Nephron (organoid): ENCODE results near the gene CEACAM20.
A peak's percentile ranks its signal among the peaks of the same experiment; 100 is the strongest.
"Not testable (repeated sequence)": the region's sequence is repeated elsewhere in the genome, so short reads cannot be mapped to it uniquely, and the experiment has no call there.

ENCODE experiments used
- H3K27ac Mint-ChIP-seq, 3 experiments: 2 replicates each; pipeline ENCODE4 v1.8.0; 2020; ENCODE audit warnings: mixed read lengths in 3 of 3, mild to moderate bottlenecking in 2 of 3, moderate library complexity in 1 of 3
- H3K27me3 Mint-ChIP-seq: 2 replicates; pipeline ENCODE4 v1.8.0; 2021; ENCODE audit warnings: low read depth, mild to moderate bottlenecking, moderate library complexity, mixed read lengths
- H3K36me3 Mint-ChIP-seq: 2 replicates; pipeline ENCODE4 v1.8.0; 2020; ENCODE audit warnings: low read depth, mixed read lengths
- H3K4me1 Mint-ChIP-seq: 2 replicates; pipeline ENCODE4 v1.8.0; 2020; ENCODE audit warnings: mixed read lengths
- H3K4me3 Mint-ChIP-seq, 3 experiments: 2 replicates each; pipeline ENCODE4 v1.8.0; 2020; ENCODE audit warnings: mild to moderate bottlenecking in 3 of 3, mixed read lengths in 3 of 3, moderate library complexity in 2 of 3
- H3K9me3 Mint-ChIP-seq: 2 replicates; pipeline ENCODE4 v1.8.0; 2020; ENCODE audit warnings: mixed read lengths
- CTCF ChIP-seq, 3 experiments: fragments of 200-600 bp; sonication (generic); IDR thresholded peaks; one replicate each; pipeline ENCODE4 v1.5.0; 2021; ENCODE audit warnings: antibody characterized with exemption in 3 of 3; ENCODE audit not compliant: unreplicated experiment in 3 of 3

The CEACAM20 gene

GRCh38 chr19:44499559-44499958 lies 29.9 kb downstream of the CEACAM20 start:
- Mint-ChIP-seq H3K27me3 (peaks cover 11% of the 10 kb centered on the region), H3K36me3 (peaks cover 59% of the 10 kb centered on the region), H3K9me3 (peaks cover 54% of the 10 kb centered on the region), H3K27ac (peak overlapping the region; percentile 92 to 97 (median 97)), H3K4me3 (peak overlapping the region; percentile 96 to 97 (median 96)), H3K4me1 (peaks cover 10% of the 10 kb centered on the region)
- TF ChIP-seq CTCF (IDR thresholded peaks at IDR 0.05; ENCODE audit: unreplicated experiment in 3 of 3), result no peak

GRCh38 chr19:44498988-44499387 lies 30.5 kb downstream of the CEACAM20 start:
- Mint-ChIP-seq H3K4me3 (peak overlapping the region; percentile 96 to 97 (median 96)), H3K27ac (no peak overlapping the region), H3K4me1 (peaks cover 10% of the 10 kb centered on the region), H3K9me3 (peaks cover 60% of the 10 kb centered on the region), H3K36me3 (peaks cover 65% of the 10 kb centered on the region), H3K27me3 (peaks cover 8% of the 10 kb centered on the region)
- TF ChIP-seq CTCF (IDR thresholded peaks at IDR 0.05; ENCODE audit: unreplicated experiment in 3 of 3), result no peak

DNA sequence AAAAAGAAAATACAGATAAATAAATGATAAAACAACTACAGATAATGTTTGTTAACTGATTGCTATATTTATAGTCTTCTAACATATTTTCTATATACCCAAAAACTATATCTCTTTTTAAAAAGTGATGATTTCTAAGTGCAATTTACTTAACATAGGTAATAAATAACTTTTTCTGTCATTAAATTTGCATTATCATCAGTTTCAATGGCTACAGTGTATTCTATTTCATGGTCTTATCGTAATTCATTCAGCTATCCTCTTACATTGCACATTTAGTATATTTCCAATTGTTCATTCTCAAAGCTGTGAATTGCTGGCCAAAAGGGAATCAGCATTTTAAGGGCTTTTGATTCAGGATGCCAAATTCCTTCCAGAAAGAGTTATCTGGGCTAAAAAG lies 32.8 kb downstream of the CEACAM20 start:
- Mint-ChIP-seq H3K36me3 (peaks cover 87% of the 10 kb centered on the region), H3K4me3 (peak overlapping the region; percentile 52 to 75 (median 73)), H3K4me1 (peaks cover 10% of the 10 kb centered on the region), H3K27me3 (peaks cover 4% of the 10 kb centered on the region), H3K9me3 (peaks cover 80% of the 10 kb centered on the region), H3K27ac (no peak overlapping the region)
- no peak for TF ChIP-seq CTCF (IDR thresholded peaks at IDR 0.05; ENCODE audit: unreplicated experiment in 3 of 3)

- no peak for TF ChIP-seq CTCF (IDR thresholded peaks at IDR 0.05; ENCODE audit: unreplicated experiment in 3 of 3)
- Mint-ChIP-seq H3K4me1 (no peaks in the 10 kb centered on the region), H3K27ac (no peak overlapping the region), H3K9me3 (peaks cover 93% of the 10 kb centered on the region), H3K36me3 (peaks cover 100% of the 10 kb centered on the region), H3K27me3 (peaks cover 4% of the 10 kb centered on the region), H3K4me3 (no peak overlapping the region)
These were observed 52.7 kb downstream of the CEACAM20 start for GRCh38 chr19:44476559-44477408.

DNA sequence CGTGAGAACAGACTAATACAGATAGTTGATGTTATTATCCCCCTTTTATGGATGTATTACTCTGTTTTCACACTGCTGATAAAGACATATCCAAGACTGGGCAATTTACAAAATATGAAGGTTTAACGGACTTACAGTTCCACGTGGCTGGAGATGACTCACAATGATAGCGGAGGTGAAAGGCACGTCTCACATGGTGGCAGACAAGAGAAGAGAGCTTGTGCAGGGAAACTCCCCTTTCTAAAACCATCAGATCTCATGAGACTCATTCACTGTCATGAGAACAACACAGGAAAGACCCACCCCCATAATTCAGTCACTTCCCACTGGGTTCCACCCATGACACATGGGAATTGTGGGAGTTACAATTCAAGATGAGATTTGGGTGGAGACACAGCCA lies 60.7 kb downstream of the CEACAM20 start:
- Mint-ChIP-seq H3K36me3 (peaks cover 41% of the 10 kb centered on the region), H3K9me3 (peaks cover 82% of the 10 kb centered on the region)
- H3K27ac Mint-ChIP-seq, H3K27me3 Mint-ChIP-seq, H3K4me1 Mint-ChIP-seq, H3K4me3 Mint-ChIP-seq: not testable (repeated sequence)

DNA sequence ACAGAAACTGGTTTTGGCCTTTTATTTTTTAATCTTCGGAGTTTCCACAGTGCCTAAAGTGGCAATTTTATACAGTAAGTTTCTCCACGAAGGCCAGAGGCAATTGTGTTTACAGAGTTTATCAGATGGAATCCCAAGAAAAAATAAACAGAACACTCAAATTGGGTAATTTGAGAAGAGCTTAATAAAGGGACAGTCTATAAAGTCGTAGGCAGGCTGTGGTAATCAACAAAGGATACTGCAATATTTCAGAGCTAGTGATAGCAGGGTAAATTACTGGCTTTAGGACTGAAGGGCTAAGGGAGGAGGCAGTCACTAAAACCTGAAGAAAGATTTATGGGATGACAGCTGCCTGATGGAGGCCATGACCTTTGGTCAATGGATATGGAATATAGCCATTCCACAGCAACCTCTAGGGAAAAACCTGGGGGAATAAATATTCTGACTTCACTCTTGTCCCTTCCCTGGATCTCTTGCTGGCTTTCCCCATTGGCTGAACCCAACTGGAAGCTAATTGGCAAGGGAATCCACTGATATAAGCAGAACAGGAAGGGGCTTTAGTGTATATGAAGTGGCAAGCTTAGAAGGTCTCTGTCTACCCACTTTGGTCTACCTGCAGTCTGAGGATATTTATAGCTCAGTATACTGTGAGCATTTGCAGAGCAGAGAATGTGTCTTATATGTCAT lies 66.7 kb downstream of the CEACAM20 start:
- H3K4me1 Mint-ChIP-seq, H3K4me3 Mint-ChIP-seq: not testable (repeated sequence)
- peaks cover 53% of the 10 kb centered on the region for H3K9me3 Mint-ChIP-seq

More for the DNA sequence above, 66.7 kb downstream of the CEACAM20 start:
- H3K36me3 Mint-ChIP-seq, H3K27me3 Mint-ChIP-seq, H3K27ac Mint-ChIP-seq: not testable (repeated sequence)
